H9 (cell line): Measurements from ENCODE around the gene ITGBL1. TPM values are rescaled to one million over a fixed set of nuclear protein-coding genes. Genes with fewer than 3 reads are reported as not detected.

Source experiments
- DNase-seq: peaks from one replicate; pipeline ENCODE4 v3.0.0-alpha.2; 2017
- H2AFZ ChIP-seq: one replicate; pipeline ENCODE4 v1.6.1; 2013; ENCODE audit warnings: mild to moderate bottlenecking, low read length, control low read depth, moderate library complexity
- H2AK5ac ChIP-seq: 2 replicates; pipeline ENCODE4 v1.6.1; 2013; ENCODE audit warnings: low read length, control low read depth, mixed read lengths; ENCODE audit not compliant: insufficient read length
- H2BK120ac ChIP-seq: one replicate; pipeline ENCODE4 v1.6.1; 2013; ENCODE audit warnings: low read depth, mild to moderate bottlenecking, low read length, control low read depth, inconsistent platforms; ENCODE audit not compliant: poor library complexity, severe bottlenecking
- H2BK12ac ChIP-seq: 2 replicates; pipeline ENCODE4 v1.6.1; 2013; ENCODE audit warnings: low read length, control low read depth, mixed read lengths, low read depth; ENCODE audit not compliant: insufficient read length
- H2BK15ac ChIP-seq: 2 replicates; pipeline ENCODE4 v1.6.1; 2013; ENCODE audit warnings: low read depth, low read length, control low read depth
- H2BK20ac ChIP-seq: one replicate; pipeline ENCODE4 v1.6.1; 2013; ENCODE audit warnings: low read depth, mild to moderate bottlenecking, low read length, control low read depth, inconsistent platforms; ENCODE audit not compliant: poor library complexity, severe bottlenecking
- H2BK5ac ChIP-seq: 2 replicates; pipeline ENCODE4 v1.6.1; 2013; ENCODE audit warnings: low read length, control low read depth, mixed read lengths; ENCODE audit not compliant: insufficient read length
- H3K14ac ChIP-seq: 2 replicates; pipeline ENCODE4 v1.6.1; 2013; ENCODE audit warnings: low read length, control low read depth; ENCODE audit not compliant: insufficient read depth
- H3K18ac ChIP-seq: 2 replicates; pipeline ENCODE4 v1.6.1; 2013; ENCODE audit warnings: low read depth, mild to moderate bottlenecking, mixed read lengths, low read length, control low read depth; ENCODE audit not compliant: insufficient read length
- H3K23ac ChIP-seq: 2 replicates; pipeline ENCODE4 v1.6.1; 2013; ENCODE audit warnings: low read length, control low read depth, mixed read lengths, low read depth; ENCODE audit not compliant: insufficient read length
- H3K23me2 ChIP-seq: 2 replicates; pipeline ENCODE4 v1.6.1; 2013; ENCODE audit warnings: low read depth, mild to moderate bottlenecking, mixed read lengths, low read length, control low read depth; ENCODE audit not compliant: insufficient read length, poor library complexity, severe bottlenecking
- H3K27ac ChIP-seq: 2 replicates; pipeline ENCODE4 v1.5.1; 2013; ENCODE audit warnings: low read length, control low read depth, mixed read lengths, low read depth; ENCODE audit not compliant: insufficient read length
- H3K27me3 ChIP-seq: 2 replicates; pipeline ENCODE4 v1.6.1; 2013; ENCODE audit warnings: low read length, control low read depth, inconsistent platforms; ENCODE audit not compliant: insufficient read depth
- H3K4ac ChIP-seq: 2 replicates; pipeline ENCODE4 v1.6.1; 2013; ENCODE audit warnings: low read depth, mild to moderate bottlenecking, control low read depth, inconsistent platforms, low read length, moderate library complexity
- H3K4me1 ChIP-seq: 2 replicates; pipeline ENCODE4 v1.6.1; 2013; ENCODE audit warnings: low read length, control low read depth, inconsistent platforms; ENCODE audit not compliant: insufficient read depth
- H3K4me2 ChIP-seq: 2 replicates; pipeline ENCODE4 v1.6.1; 2013; ENCODE audit warnings: low read length, control low read depth, mixed read lengths; ENCODE audit not compliant: insufficient read length, insufficient read depth
- H3K56ac ChIP-seq: 2 replicates; pipeline ENCODE4 v1.6.1; 2013; ENCODE audit warnings: low read depth, mild to moderate bottlenecking, mixed read lengths, low read length, control low read depth; ENCODE audit not compliant: insufficient read length
- H3K79me1 ChIP-seq: 2 replicates; pipeline ENCODE4 v1.6.1; 2013; ENCODE audit warnings: low read depth, mild to moderate bottlenecking, moderate library complexity, low read length, control low read depth, inconsistent platforms; ENCODE audit not compliant: insufficient read depth, poor library complexity, severe bottlenecking
- H3K79me2 ChIP-seq: 2 replicates; pipeline ENCODE4 v1.6.1; 2013; ENCODE audit warnings: low read length, control low read depth, inconsistent platforms; ENCODE audit not compliant: insufficient read depth
- H3K9ac ChIP-seq: 2 replicates; pipeline ENCODE4 v1.6.1; 2013; ENCODE audit warnings: low read length, control low read depth, mixed read lengths; ENCODE audit not compliant: insufficient read length; ENCODE audit errors: extremely low read depth
- H3K9me3 ChIP-seq: one replicate; pipeline ENCODE4 v1.6.1; 2013; ENCODE audit warnings: low read depth, low read length, inconsistent platforms; ENCODE audit not compliant: control insufficient read depth
- H3T11ph ChIP-seq: one replicate; pipeline ENCODE4 v1.6.1; 2013; ENCODE audit warnings: mild to moderate bottlenecking, low read length, control low read depth, inconsistent platforms
- H4K20me1 ChIP-seq: one replicate; pipeline ENCODE4 v1.6.1; 2013; ENCODE audit not compliant: control insufficient read depth, insufficient read length, insufficient read depth
- H4K5ac ChIP-seq: 2 replicates; pipeline ENCODE4 v1.6.1; 2013; ENCODE audit warnings: low read depth, mild to moderate bottlenecking, mixed read lengths, low read length, control low read depth; ENCODE audit not compliant: insufficient read length
- H4K8ac ChIP-seq: replicated peaks from 2 replicates; pipeline ENCODE4 v1.6.1; 2013; ENCODE audit warnings: low read length, control low read depth, mixed read lengths, low read depth; ENCODE audit not compliant: insufficient read length
- H4K91ac ChIP-seq: 2 replicates; pipeline ENCODE4 v1.6.1; 2013; ENCODE audit warnings: low read depth, mild to moderate bottlenecking, moderate library complexity, mixed read lengths, low read length, control low read depth; ENCODE audit not compliant: insufficient read length
- H3K27ac Mint-ChIP-seq, 3 experiments: 2 replicates in 2 of 3; 3 replicates in 1 of 3; pipeline ENCODE4 v1.8.0; 2020 to 2021; ENCODE audit warnings: mixed read lengths in 3 of 3, mild to moderate bottlenecking in 1 of 3, moderate library complexity in 1 of 3
- H3K27me3 Mint-ChIP-seq: 2 replicates; pipeline ENCODE4 v1.8.0; 2021; ENCODE audit warnings: low read depth, mild to moderate bottlenecking, moderate library complexity, mixed read lengths
- H3K36me3 Mint-ChIP-seq, 3 experiments: 2 replicates in 2 of 3; 3 replicates in 1 of 3; pipeline ENCODE4 v1.8.0; 2020 to 2021; ENCODE audit warnings: low read depth in 3 of 3, mixed read lengths in 3 of 3; ENCODE audit not compliant: insufficient read depth in 1 of 3
- H3K4me1 Mint-ChIP-seq, 2 experiments: 2 replicates each; pipeline ENCODE4 v1.8.0; 2020; ENCODE audit warnings: mixed read lengths in 2 of 2
- H3K4me3 Mint-ChIP-seq, 2 experiments: 2 replicates in 1 of 2; 3 replicates in 1 of 2; pipeline ENCODE4 v1.8.0; 2020 to 2021; ENCODE audit warnings: mild to moderate bottlenecking in 2 of 2, mixed read lengths in 2 of 2, moderate library complexity in 1 of 2
- H3K9me3 Mint-ChIP-seq, 2 experiments: 2 replicates in 1 of 2; 3 replicates in 1 of 2; pipeline ENCODE4 v1.8.0; 2020; ENCODE audit warnings: mild to moderate bottlenecking in 2 of 2, mixed read lengths in 2 of 2, moderate library complexity in 1 of 2
- CTCF ChIP-seq: fragments of 200-600 bp; sonication (generic); conservative IDR thresholded peaks from 3 replicates; pipeline ENCODE4 v1.8.0; 2021; ENCODE audit warnings: antibody characterized with exemption, mild to moderate bottlenecking
- WGBS: extraction: QIAGEN DNeasy Blood & Tissue Kit; methylation state at CpG from one replicate; pipeline ENCODE4 v1.1.7; 2013; ENCODE audit warnings: missing lambda C conversion rate, low lambda C conversion rate, mixed read lengths; ENCODE audit not compliant: insufficient read length; ENCODE audit errors: extremely low coverage; 5-methylcytosine and 5-hydroxymethylcytosine counted together
- total RNA-seq: library from RNA; stranded (reverse); gene quantifications from 2 replicates; pipeline ENCODE4 v1.2.1, GENCODE V29; 2021

ITGBL1 gene
- total RNA-seq, 1 experiment from 2014 or later = not detected

GRCh38 chr13:101569807-101570206, 117.3 kb downstream of the ITGBL1 start:
- Histone ChIP-seq H3K27me3 (no peaks in the 10 kb centered on the region), H4K20me1 (no peaks in the 10 kb centered on the region), H3K27ac (no peak overlapping the region), H3K9ac (no peak overlapping the region), H3K79me1 (no peaks in the 10 kb centered on the region), H2BK5ac (no peak overlapping the region), H3K23me2 (no peaks in the 10 kb centered on the region), H2AK5ac (no peak overlapping the region), H3K14ac (no peak overlapping the region), H3K23ac (no peak overlapping the region), H4K8ac (no peak overlapping the region), H2BK120ac (no peak overlapping the region), H4K5ac (no peak overlapping the region), H3K56ac (no peak overlapping the region), H3K4me1 (no peaks in the 10 kb centered on the region), H3K79me2 (no peaks in the 10 kb centered on the region), H3K4me2 (no peak overlapping the region), H2AFZ (no peak overlapping the region), H2BK15ac (no peak overlapping the region), H2BK12ac (no peak overlapping the region), H3T11ph (no peak overlapping the region), H3K18ac (no peak overlapping the region), H4K91ac (no peak overlapping the region), H2BK20ac (no peak overlapping the region), H3K4ac (no peak overlapping the region), H3K9me3 (no peaks in the 10 kb centered on the region)
- Mint-ChIP-seq H3K9me3 (no peaks in the 10 kb centered on the region), H3K4me1 (peaks cover 5% of the 10 kb centered on the region in 2 experiments; a peak in 2 of 4 replicates), H3K27ac (no peak overlapping the region), H3K4me3 (no peak overlapping the region), H3K27me3 (no peaks in the 10 kb centered on the region), H3K36me3 (no peaks in the 10 kb centered on the region)
- WGBS = no CpG with 5 or more reads among the region's 1 CpG
- DNase-seq = no peak
- TF ChIP-seq CTCF = no peak
